Astrocyte of the cerebellum (primary cell): ENCODE results near the gene WDR93.

Experiments used
- DNase-seq: peaks from one replicate; pipeline ENCODE4 v3.0.0-alpha.2; 2011; ENCODE audit warnings: low read depth
- H3K4me3 ChIP-seq: 2 replicates; pipeline ENCODE4 v1.5.1; 2011; ENCODE audit warnings: mild to moderate bottlenecking, low read depth, low read length, moderate library complexity
- CTCF ChIP-seq: IDR thresholded peaks from 2 replicates; pipeline ENCODE4 v1.5.1; 2012; ENCODE audit warnings: low read length, low read depth, moderate library complexity, mild to moderate bottlenecking; ENCODE audit errors: missing control alignments
- in situ Hi-C: cut with HindIII; loops from 2 replicates; pipeline ENCODE4 v1.10.0; 2017; ENCODE audit warnings: low sequenced_read_pairs

WDR93 gene

GRCh38 chr15:89648106-89649012 is 42.3 kb upstream of the WDR93 start:
- no peak for DNase-seq
- in situ Hi-C loops = no loop called here
- H3K4me3 ChIP-seq = no peak overlapping the region
- no peak for TF ChIP-seq CTCF

GRCh38 chr15:89649013-89649625 is 41.5 kb upstream of the WDR93 start:
- DNase-seq = no peak
- in situ Hi-C loops = no loop called here
- TF ChIP-seq CTCF = no peak
- H3K4me3 ChIP-seq = no peak overlapping the region

GRCh38 chr15:89649716-89650115 is 40.9 kb upstream of the WDR93 start:
- DNase-seq = no peak
- TF ChIP-seq CTCF = no peak
- no peak overlapping the region for H3K4me3 ChIP-seq
- in situ Hi-C loops = no loop called here

GRCh38 chr15:89652131-89652530 is 38.5 kb upstream of the WDR93 start:
- TF ChIP-seq CTCF = no peak
- no peak for DNase-seq
- in situ Hi-C loops = no loop called here
- H3K4me3 ChIP-seq = no peak overlapping the region

- H3K4me3 ChIP-seq = no peak overlapping the region
- in situ Hi-C loops = no loop called here
- DNase-seq = no peak
- TF ChIP-seq CTCF = no peak
These were observed 37.9 kb upstream of the WDR93 start for GRCh38 chr15:89652666-89653065.

GRCh38 chr15:89653578-89653977 is 37.0 kb upstream of the WDR93 start:
- in situ Hi-C loops = no loop called here
- H3K4me3 ChIP-seq = no peak overlapping the region
- no peak for TF ChIP-seq CTCF
- no peak for DNase-seq
